OCI-LY7 (cell line): Measurements from ENCODE around the gene ARHGAP42.

Source experiments
- EZH2phosphoT487 ChIP-seq: fragments of 200-600 bp; sonication (generic); IDR thresholded peaks from 2 replicates; pipeline ENCODE4 v1.6.1; 2018; ENCODE audit warnings: low read depth, borderline replicate concordance, mild to moderate bottlenecking, mixed run types, antibody characterized with exemption, low read length, moderate library complexity, mixed read lengths
- TF ChIP-seq, protein P1 (sequence below): fragments of 200-600 bp; sonication (generic); conservative IDR thresholded peaks from 2 replicates; pipeline ENCODE4 v1.5.1; 2014; ENCODE audit warnings: mild to moderate bottlenecking, antibody characterized with exemption, low read length, moderate library complexity, mixed read lengths

- TF ChIP-seq, protein P1, sequence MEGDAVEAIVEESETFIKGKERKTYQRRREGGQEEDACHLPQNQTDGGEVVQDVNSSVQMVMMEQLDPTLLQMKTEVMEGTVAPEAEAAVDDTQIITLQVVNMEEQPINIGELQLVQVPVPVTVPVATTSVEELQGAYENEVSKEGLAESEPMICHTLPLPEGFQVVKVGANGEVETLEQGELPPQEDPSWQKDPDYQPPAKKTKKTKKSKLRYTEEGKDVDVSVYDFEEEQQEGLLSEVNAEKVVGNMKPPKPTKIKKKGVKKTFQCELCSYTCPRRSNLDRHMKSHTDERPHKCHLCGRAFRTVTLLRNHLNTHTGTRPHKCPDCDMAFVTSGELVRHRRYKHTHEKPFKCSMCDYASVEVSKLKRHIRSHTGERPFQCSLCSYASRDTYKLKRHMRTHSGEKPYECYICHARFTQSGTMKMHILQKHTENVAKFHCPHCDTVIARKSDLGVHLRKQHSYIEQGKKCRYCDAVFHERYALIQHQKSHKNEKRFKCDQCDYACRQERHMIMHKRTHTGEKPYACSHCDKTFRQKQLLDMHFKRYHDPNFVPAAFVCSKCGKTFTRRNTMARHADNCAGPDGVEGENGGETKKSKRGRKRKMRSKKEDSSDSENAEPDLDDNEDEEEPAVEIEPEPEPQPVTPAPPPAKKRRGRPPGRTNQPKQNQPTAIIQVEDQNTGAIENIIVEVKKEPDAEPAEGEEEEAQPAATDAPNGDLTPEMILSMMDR = no peak
- no peak for TF ChIP-seq EZH2phosphoT487
Measured at GRCh38 chr11:100948936-100949335, 261.8 kb downstream of the ARHGAP42 start.
